CD4-positive, alpha-beta T cell treated with Interleukin-17A for 1 hour (primary cell): ENCODE data around the gene SPART.
"Not testable (repeated sequence)": the region's sequence is repeated elsewhere in the genome, so short reads cannot be mapped to it uniquely, and the experiment has no call there.

Experiments used
- DNase-seq: peaks from one replicate; pipeline ENCODE4 v3.0.0-alpha.2; 2020

The SPART gene

GRCh38 chr13:36310417-36311108 is 35.6 kb downstream of the SPART start:
- DNase-seq = no peak

DNA sequence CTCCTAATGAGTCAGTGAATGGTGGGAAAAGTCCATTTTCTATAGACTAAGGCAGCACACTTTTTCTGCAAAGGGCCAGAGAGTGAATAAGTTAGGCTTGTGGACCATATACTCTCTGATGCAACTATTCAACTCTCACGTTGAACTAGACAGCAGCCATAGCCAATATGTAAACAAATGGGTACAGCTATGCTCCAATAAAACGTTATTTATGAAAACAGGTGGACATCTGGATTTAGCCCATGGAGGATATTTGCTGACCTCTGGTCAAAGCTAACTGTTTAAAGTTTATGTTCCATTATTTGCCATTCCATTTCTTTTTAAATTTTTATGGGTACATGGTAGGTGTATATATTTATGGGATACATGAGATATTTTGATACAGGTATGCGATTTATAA is 43.9 kb downstream of the SPART start:
- no peak for DNase-seq

- DNase-seq = not testable (repeated sequence)
Measured at GRCh38 chr13:36299469-36299868, 46.7 kb downstream of the SPART start.

- DNase-seq = no peak
Measured at GRCh38 chr13:36298535-36299068, 47.6 kb downstream of the SPART start.

GRCh38 chr13:36297366-36298338 is 48.5 kb downstream of the SPART start, which contains the start of gene CCDC169:
Gene CCDC169, minus strand, starts transcription at chr13:36297814. Its CDS starts 95 bp downstream, at chr13:36297719.
- DNase-seq = peak; percentile 63

DNA sequence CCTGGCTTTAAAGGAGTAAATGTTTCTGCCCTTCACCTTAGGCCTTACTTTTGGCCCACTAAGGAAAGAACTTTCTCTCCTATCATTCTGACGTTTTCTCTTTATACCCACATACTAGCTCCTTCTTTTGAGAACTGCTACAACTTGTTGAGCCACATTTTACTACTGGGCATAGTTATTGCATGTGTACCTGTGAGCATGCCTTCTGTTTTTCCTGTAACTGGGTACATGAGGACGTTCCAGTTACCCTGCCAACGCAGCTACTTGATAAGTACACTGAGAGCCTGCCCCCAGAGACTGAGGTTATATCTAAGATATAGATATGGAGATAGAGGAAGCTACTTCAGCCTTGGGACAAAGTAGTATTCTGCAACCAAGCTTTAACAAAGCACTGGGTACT is 52.1 kb downstream of the SPART start:
- no peak for DNase-seq

DNA sequence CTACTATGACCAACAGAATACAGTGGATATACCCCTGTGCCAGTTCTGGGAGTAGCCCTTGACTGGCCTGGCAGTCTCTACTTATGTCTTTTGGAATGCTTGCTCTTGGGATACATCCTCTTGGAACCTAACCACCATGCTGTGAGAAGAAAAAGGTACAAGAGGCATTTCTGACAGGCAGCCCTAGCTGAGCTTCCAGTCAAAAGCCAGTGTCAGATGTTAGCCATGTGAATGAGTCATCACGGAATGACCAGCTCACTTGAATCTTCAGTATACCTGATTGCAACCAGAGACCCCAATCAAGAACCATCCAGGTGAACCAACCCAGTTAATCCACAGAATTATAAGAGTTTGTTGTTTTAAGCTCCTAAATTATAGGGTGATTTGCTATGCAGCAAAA is 52.7 kb downstream of the SPART start:
- DNase-seq = no peak

- no peak for DNase-seq
Measured at GRCh38 chr13:36288794-36289391, 57.3 kb downstream of the SPART start.

DNA sequence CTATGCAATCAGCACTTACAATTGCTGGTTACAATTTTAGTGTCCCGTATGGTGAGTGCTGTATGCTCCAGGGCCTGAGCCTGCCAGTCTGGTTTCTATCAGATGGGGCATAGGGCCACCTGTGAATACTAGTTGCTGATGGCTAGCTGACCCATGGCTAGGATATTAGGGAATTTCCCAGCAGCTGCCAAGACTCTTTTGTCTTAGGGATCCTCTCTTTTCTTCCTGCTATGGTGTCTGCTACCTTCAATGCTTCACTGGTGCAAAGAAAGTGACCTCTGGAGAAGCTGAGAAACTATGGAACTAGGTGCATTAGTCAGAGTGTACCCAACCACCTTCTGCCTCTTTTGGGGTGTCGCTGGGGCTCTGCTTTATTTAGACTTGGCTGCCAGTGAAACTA is 60.2 kb downstream of the SPART start:
- DNase-seq = no peak

- DNase-seq = peak; percentile 26
Measured at GRCh38 chr13:36282821-36283432, 63.3 kb downstream of the SPART start.

DNA sequence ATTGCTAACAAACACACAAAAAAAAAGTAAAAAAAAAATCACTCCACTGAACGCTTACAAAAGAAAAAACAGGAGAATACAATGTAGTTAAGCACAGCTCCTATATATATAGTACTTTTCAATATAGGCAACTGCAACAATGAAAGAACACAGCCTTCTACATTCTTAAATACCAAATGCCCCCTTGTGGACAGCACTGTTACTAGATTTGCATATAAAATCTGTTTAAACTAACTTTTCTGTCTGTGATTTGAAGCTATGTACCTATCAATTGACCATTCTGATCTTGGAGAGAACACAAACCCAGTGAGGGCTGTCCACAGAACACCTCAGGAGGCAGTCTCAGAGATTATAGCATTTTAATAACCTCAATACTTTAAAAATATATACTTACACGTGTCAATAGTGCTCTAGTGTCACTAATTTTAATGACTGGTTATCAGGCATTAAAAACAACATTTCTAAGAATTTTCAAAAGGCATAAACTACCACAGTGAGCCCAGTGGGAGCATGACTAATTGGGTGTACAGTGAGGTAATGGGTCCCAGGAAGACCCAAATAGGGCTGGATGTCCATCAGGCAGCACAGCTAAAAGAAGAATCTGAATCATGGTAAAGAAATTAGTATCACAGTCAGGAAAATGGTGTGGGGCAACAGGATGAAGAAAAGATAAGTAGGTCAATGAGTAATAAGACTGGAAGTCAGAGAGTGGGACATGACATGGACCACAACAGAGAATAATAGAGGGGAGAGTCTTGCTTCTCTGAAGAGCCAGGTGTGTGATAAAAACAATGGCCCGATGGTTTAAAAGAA is 70.8 kb downstream of the SPART start:
- peak; percentile 17 for DNase-seq

DNA sequence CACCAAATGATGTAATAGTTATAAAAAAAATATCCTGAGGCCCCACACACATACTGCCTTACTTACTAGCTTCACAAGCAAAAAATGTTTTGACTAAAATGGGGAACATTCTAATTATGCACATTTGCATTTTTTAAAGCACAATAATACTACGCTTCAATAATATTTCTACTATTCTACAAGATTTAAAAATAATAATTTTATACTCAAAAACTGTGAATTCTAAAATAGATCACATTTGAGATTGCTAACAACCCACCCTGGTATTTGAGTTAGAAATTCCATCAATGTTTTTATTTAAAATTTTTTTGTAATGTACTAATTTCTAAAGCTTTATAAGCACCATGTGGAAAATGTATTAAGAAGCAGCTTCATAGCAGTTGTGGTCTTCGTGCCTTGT is 72.8 kb downstream of the SPART start:
- no peak for DNase-seq

DNA sequence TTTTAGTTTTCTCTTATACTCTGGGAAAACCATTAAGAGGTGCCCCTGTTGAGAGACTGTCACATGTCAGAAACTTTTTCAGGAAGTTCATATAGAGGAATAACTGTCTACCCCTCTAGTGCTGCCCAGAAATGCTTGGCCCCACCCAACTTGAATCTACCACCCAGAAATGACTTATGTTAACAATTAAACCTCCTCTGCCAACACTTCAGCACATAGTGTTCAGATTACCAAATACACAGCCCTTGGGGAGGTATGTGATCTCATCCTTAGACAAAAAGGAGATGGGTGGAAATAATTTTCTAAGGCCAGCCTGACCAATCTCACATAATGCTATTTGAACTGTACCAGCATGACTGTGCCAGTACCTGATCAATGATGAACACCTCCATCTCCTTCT is 84.2 kb downstream of the SPART start:
- DNase-seq = no peak

DNA sequence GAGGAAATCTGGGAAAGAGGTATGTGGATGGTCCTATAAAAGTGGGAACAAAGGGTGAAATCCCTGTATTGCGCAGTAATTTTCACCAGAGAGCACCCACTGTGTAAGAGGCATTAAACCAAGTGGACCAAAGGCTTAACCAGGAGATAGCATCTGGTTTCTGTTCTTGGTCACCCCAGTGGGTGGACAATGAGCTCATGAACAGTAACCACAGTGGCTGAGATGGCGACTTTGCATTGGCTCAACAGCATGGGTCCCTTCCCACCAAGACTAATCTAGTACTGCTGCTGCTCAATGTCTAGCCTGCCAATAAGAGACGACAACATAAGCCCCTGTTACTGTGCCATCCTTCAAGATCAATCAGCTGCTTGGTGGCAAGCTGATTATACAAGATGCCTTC is 85.2 kb downstream of the SPART start:
- no peak for DNase-seq

GRCh38 chr13:36259361-36260137 is 86.6 kb downstream of the SPART start:
- DNase-seq = no peak

DNA sequence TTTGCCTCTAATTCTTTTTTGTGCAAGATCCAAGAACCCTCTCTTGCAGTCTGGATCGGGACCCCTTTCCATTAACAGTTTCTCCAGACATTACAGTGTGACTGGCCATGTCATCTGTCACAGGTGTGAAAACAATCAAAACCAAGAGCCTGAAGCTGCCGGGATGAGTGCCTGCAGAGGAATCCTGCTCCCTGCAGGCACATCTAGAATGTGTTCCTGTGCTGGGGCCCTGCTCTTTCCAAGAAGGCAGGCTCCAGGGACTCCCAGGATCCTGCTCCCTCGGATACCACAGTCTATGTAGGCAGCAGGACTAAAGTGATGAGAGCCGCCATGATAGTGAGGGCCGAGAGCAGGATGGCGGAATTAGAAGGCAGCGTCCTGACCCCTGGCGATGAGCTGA is 87.4 kb downstream of the SPART start:
- no peak for DNase-seq
